Left cardiac atrium (tissue), 4 donors: ENCODE results near the gene PGBD1. TPM values are rescaled to one million over a fixed set of nuclear protein-coding genes. Genes with fewer than 3 reads are reported as not detected.
"Not testable (repeated sequence)": the region's sequence is repeated elsewhere in the genome, so short reads cannot be mapped to it uniquely, and the experiment has no call there.

Experiments used
- ATAC-seq, 2 donors: fragments of 200-7000 bp; cut with Tn5 transposase; one replicate each; pipeline ENCODE4 v1.9.1; 2020; ENCODE audit warnings: mild to moderate bottlenecking in 2 of 2, moderate library complexity in 2 of 2
- DNase-seq: peaks from one replicate; pipeline ENCODE4 v3.0.0-alpha.2; 2020
- intact Hi-C, 2 donors: fragments of 100-400 bp; cut with DNase I; formaldehyde crosslinking; loops; one replicate each; pipeline versions ENCODE4 v1.14.1 to v1.15.1; 2022 to 2023
- total RNA-seq, 2 donors: library from RNA; stranded (reverse); fragmentation: NEBNext Ultra II Directional; extraction: Animal tissue kit (Norgen Biotek cat#: 25700); gene quantifications; one replicate each; pipeline ENCODE4 v1.2.1, GENCODE V29; 2021
- donor health status: DM: no; HTN: yes; CAD: no.
- donor health status: DM: no; HTN: yes; CAD: no; lungs with severe emphysema.
- donor health status: DM: yes; HTN: yes; CAD: no.
- donor health status: Dilated cardiomyopathy.

Gene PGBD1
- total RNA-seq, 2 donors from 2014 or later, result 2.7 TPM

- DNase-seq (no peak), ATAC-seq (no peak)
- intact Hi-C loops, result loop anchor here in 1 of 2 donors (5.0 kb wide), 2 partner anchors 66 to 91 kb away; no protein-coding TSS in a partner anchor
Measured at GRCh38 chr6:28266563-28266961, 14.8 kb upstream of the PGBD1 start.

- peak; percentile 87 for DNase-seq
- intact Hi-C loops, result loop anchor here in 1 of 2 donors (5.0 kb wide), 2 partner anchors 65 to 90 kb away; no protein-coding TSS in a partner anchor
- ATAC-seq, result peak; percentile 98
Measured at GRCh38 chr6:28266962-28267694, 14.2 kb upstream of the PGBD1 start, which contains the start of gene ZSCAN26. Gene ZSCAN26 (plus strand): TSS chr6:28267143. CDS start chr6:28271920, 4,777 bp downstream.

- intact Hi-C loops, result loop anchor here in 1 of 2 donors (5.0 kb wide), 2 partner anchors 65 to 90 kb away; no protein-coding TSS in a partner anchor
- ATAC-seq (no peak), DNase-seq (no peak)
Measured at GRCh38 chr6:28267695-28268059, 13.7 kb upstream of the PGBD1 start.

GRCh38 chr6:28269492-28269891 lies 11.9 kb upstream of the PGBD1 start:
- peak in 1 of 2 donors; percentile 48 for ATAC-seq
- intact Hi-C loops, result loop anchor here in 1 of 2 donors (5.0 kb wide), 2 partner anchors 63 to 88 kb away; no protein-coding TSS in a partner anchor
- no peak for DNase-seq

GRCh38 chr6:28274888-28275287 lies 6.5 kb upstream of the PGBD1 start:
- intact Hi-C loops, result no loop called here
- ATAC-seq (no peak), DNase-seq (no peak)

- intact Hi-C loops, result no loop called here
- ATAC-seq (no peak), DNase-seq (no peak)
Measured at GRCh38 chr6:28277746-28278145, 3.6 kb upstream of the PGBD1 start.

GRCh38 chr6:28280595-28281287 lies 631 bp upstream of the PGBD1 start:
- DNase-seq, result no peak
- intact Hi-C loops, result loop anchor here (2.0 to 5.0 kb wide), 2 partner anchors 62 to 76 kb away; no protein-coding TSS in a partner anchor
- no peak for ATAC-seq

- no peak for ATAC-seq
- intact Hi-C loops, result loop anchor here in 1 of 2 donors (5.0 kb wide), 1 partner anchor 59 kb away; no protein-coding TSS in a partner anchor
- DNase-seq, result no peak
Measured at GRCh38 chr6:28282926-28283325, 1.6 kb downstream of the PGBD1 start.

- intact Hi-C loops, result no loop called here
- DNase-seq (no peak), ATAC-seq (no peak)
Measured at GRCh38 chr6:28291573-28291972, 10.2 kb downstream of the PGBD1 start.

- DNase-seq (no peak), ATAC-seq (no peak)
- intact Hi-C loops, result no loop called here
Measured at GRCh38 chr6:28295326-28295725, 14.0 kb downstream of the PGBD1 start.

- ATAC-seq (no peak), DNase-seq (no peak)
- intact Hi-C loops, result no loop called here
Measured at GRCh38 chr6:28296520-28297060, 15.2 kb downstream of the PGBD1 start.

GRCh38 chr6:28303570-28303969 lies 22.2 kb downstream of the PGBD1 start:
- intact Hi-C loops, result no loop called here
- no peak for ATAC-seq
- no peak for DNase-seq

- ATAC-seq, DNase-seq, intact Hi-C loops: not testable (repeated sequence)
Measured at GRCh38 chr6:28306363-28306762, 25.0 kb downstream of the PGBD1 start.

- ATAC-seq (no peak), DNase-seq (no peak)
- intact Hi-C loops, result no loop called here
Measured at GRCh38 chr6:28311139-28311823, 29.9 kb downstream of the PGBD1 start.

GRCh38 chr6:28312939-28313338 lies 31.6 kb downstream of the PGBD1 start:
- DNase-seq (no peak), ATAC-seq (no peak)
- intact Hi-C loops, result no loop called here

GRCh38 chr6:28315628-28316027 lies 34.3 kb downstream of the PGBD1 start:
- intact Hi-C loops, result no loop called here
- DNase-seq, result no peak
- ATAC-seq, result no peak

- intact Hi-C loops, result not testable (repeated sequence)
Measured at GRCh38 chr6:28317866-28318265, 36.5 kb downstream of the PGBD1 start.

GRCh38 chr6:28322661-28323060 lies 41.3 kb downstream of the PGBD1 start:
- DNase-seq (no peak), ATAC-seq (no peak)
- intact Hi-C loops, result no loop called here

More at GRCh38 chr6:28317866-28318265, 36.5 kb downstream of the PGBD1 start:
- ATAC-seq, DNase-seq: not testable (repeated sequence)

GRCh38 chr6:28323813-28324424 lies 42.5 kb downstream of the PGBD1 start:
- ATAC-seq (no peak), DNase-seq (no peak)
- intact Hi-C loops, result no loop called here
